Right atrium auricular region (tissue), 2 donors: ENCODE results near the gene LSS. TPM values are rescaled to one million over a fixed set of nuclear protein-coding genes. Genes with fewer than 3 reads are reported as not detected.

Experiments
- DNase-seq: peaks from one replicate; pipeline ENCODE4 v3.0.0-alpha.2; 2019; ENCODE audit warnings: low spot score
- H3K27ac ChIP-seq, 2 donors: fragments of 200-600 bp; sonication (generic); 1 replicate in 1 of 2; 2 replicates in 1 of 2; pipeline ENCODE4 v1.5.1; 2016 to 2019
- H3K27me3 ChIP-seq, 2 donors: fragments of 200-600 bp; sonication (generic); one replicate each; pipeline versions ENCODE4 v1.5.1 to v1.6.0; 2017 to 2019
- H3K36me3 ChIP-seq: fragments of 200-600 bp; sonication (generic); one replicate; pipeline ENCODE4 v1.5.1; 2016
- H3K4me1 ChIP-seq, 2 donors: fragments of 200-600 bp; sonication (generic); one replicate each; pipeline versions ENCODE4 v1.5.1 to v1.6.0; 2017 to 2019
- H3K4me3 ChIP-seq, 2 donors: fragments of 200-600 bp; sonication (generic); 1 replicate in 1 of 2; 2 replicates in 1 of 2; pipeline ENCODE4 v1.5.1; 2017 to 2019; ENCODE audit warnings: mild to moderate bottlenecking in 1 of 2, moderate library complexity in 1 of 2
- H3K9me3 ChIP-seq, 2 donors: fragments of 200-600 bp; sonication (generic); one replicate each; pipeline ENCODE4 v1.5.1; 2019
- CTCF ChIP-seq, 2 donors: fragments of 200-600 bp; sonication (generic); IDR thresholded peaks; one replicate each; pipeline ENCODE4 v1.5.1; 2019; ENCODE audit warnings: antibody characterized with exemption in 2 of 2
- total RNA-seq, 2 donors: library from RNA; depleted of rRNA; stranded (reverse); fragments of >200 nt; gene quantifications; one replicate each; pipeline ENCODE4 v1.1.0, GENCODE V29; 2016

LSS gene
- total RNA-seq, 2 donors from 2014 or later, result 31.4 to 36.6 TPM

GRCh38 chr21:46255758-46256337, 27.3 kb upstream of the LSS start:
- H3K4me3 ChIP-seq, result no peak overlapping the region
- no peaks in the 10 kb centered on the region for H3K27me3 ChIP-seq
- peak overlapping the region; percentile 67 to 68 for H3K27ac ChIP-seq
- DNase-seq, result no peak
- H3K4me1 ChIP-seq, result no peaks in the 10 kb centered on the region
- H3K36me3 ChIP-seq, result peaks cover 96% of the 10 kb centered on the region
- TF ChIP-seq CTCF (IDR thresholded peaks at IDR 0.05), result no peak
- H3K9me3 ChIP-seq, result no peaks in the 10 kb centered on the region

GRCh38 chr21:46255166-46255565, 26.6 kb upstream of the LSS start:
- Histone ChIP-seq H3K9me3 (no peaks in the 10 kb centered on the region), H3K4me1 (no peaks in the 10 kb centered on the region), H3K36me3 (peaks cover 96% of the 10 kb centered on the region), H3K4me3 (no peak overlapping the region), H3K27me3 (no peaks in the 10 kb centered on the region), H3K27ac (peak overlapping the region in 1 of 2 donors; percentile 68)
- no peak for TF ChIP-seq CTCF (IDR thresholded peaks at IDR 0.05)
- no peak for DNase-seq

- no peak for TF ChIP-seq CTCF (IDR thresholded peaks at IDR 0.05)
- Histone ChIP-seq H3K36me3 (peaks cover 96% of the 10 kb centered on the region), H3K27me3 (no peaks in the 10 kb centered on the region), H3K4me1 (no peaks in the 10 kb centered on the region), H3K4me3 (no peak overlapping the region), H3K27ac (no peak overlapping the region), H3K9me3 (no peaks in the 10 kb centered on the region)
- no peak for DNase-seq
These were observed 25.8 kb upstream of the LSS start for GRCh38 chr21:46254208-46254975.

GRCh38 chr21:46253610-46254124, 25.1 kb upstream of the LSS start:
- H3K36me3 ChIP-seq, result peaks cover 92% of the 10 kb centered on the region
- no peaks in the 10 kb centered on the region for H3K9me3 ChIP-seq
- H3K4me3 ChIP-seq, result no peak overlapping the region
- no peak for DNase-seq
- H3K27ac ChIP-seq, result no peak overlapping the region
- H3K4me1 ChIP-seq, result no peaks in the 10 kb centered on the region
- H3K27me3 ChIP-seq, result no peaks in the 10 kb centered on the region
- no peak for TF ChIP-seq CTCF (IDR thresholded peaks at IDR 0.05)

- Histone ChIP-seq H3K27ac (no peak overlapping the region), H3K9me3 (no peaks in the 10 kb centered on the region), H3K4me3 (no peak overlapping the region), H3K27me3 (no peaks in the 10 kb centered on the region), H3K36me3 (peaks cover 89% of the 10 kb centered on the region), H3K4me1 (no peaks in the 10 kb centered on the region)
- TF ChIP-seq CTCF (IDR thresholded peaks at IDR 0.05), result no peak
- DNase-seq, result no peak
These were observed 24.3 kb upstream of the LSS start for GRCh38 chr21:46252840-46253239.
